MM.1S (cell line): ENCODE measurements around the gene ZBTB43.

ENCODE experiments used
- DNase-seq: peaks from one replicate; pipeline ENCODE4 v3.0.0-alpha.2; 2015
- H2AFZ ChIP-seq: fragments of 300-600 bp; sonication (generic); 2 replicates; pipeline ENCODE4 v1.6.0; 2016; ENCODE audit warnings: antibody characterized with exemption, low read length
- H3F3A ChIP-seq: fragments of 300-600 bp; sonication (generic); 2 replicates; pipeline ENCODE4 v1.6.1; 2016; ENCODE audit warnings: mild to moderate bottlenecking, antibody characterized with exemption, low read length, moderate library complexity, mixed read lengths; ENCODE audit not compliant: insufficient read depth
- H3K27ac ChIP-seq: fragments of 300-600 bp; sonication (generic); 2 replicates; pipeline ENCODE4 v1.5.1; 2016; ENCODE audit warnings: mild to moderate bottlenecking, low read length
- H3K27me3 ChIP-seq: fragments of 300-600 bp; sonication (generic); replicated peaks from 2 replicates; pipeline ENCODE4 v1.6.0; 2016; ENCODE audit warnings: low read length; ENCODE audit not compliant: insufficient read depth
- H3K36me3 ChIP-seq: fragments of 300-600 bp; sonication (generic); replicated peaks from 2 replicates; pipeline ENCODE4 v1.6.1; 2016; ENCODE audit warnings: mild to moderate bottlenecking, low read length, mixed read lengths; ENCODE audit not compliant: insufficient read depth
- H3K4me1 ChIP-seq: fragments of 300-600 bp; sonication (generic); 2 replicates; pipeline ENCODE4 v1.6.1; 2016; ENCODE audit warnings: low read length, mixed read lengths
- H3K4me2 ChIP-seq: fragments of 300-600 bp; sonication (generic); 2 replicates; pipeline ENCODE4 v1.6.0; 2016; ENCODE audit warnings: low read depth, low read length
- H3K4me3 ChIP-seq: fragments of 300-600 bp; sonication (generic); 2 replicates; pipeline ENCODE4 v1.5.1; 2016; ENCODE audit warnings: low read length, mixed read lengths
- H3K79me2 ChIP-seq: fragments of 300-600 bp; sonication (generic); 2 replicates; pipeline ENCODE4 v1.6.1; 2016; ENCODE audit warnings: mixed run types, low read length, mixed read lengths
- H3K9ac ChIP-seq: fragments of 300-600 bp; sonication (generic); 2 replicates; pipeline ENCODE4 v1.6.1; 2016; ENCODE audit warnings: low read length, mixed read lengths
- H3K9me2 ChIP-seq: fragments of 300-600 bp; sonication (generic); replicated peaks from 2 replicates; pipeline ENCODE4 v1.6.1; 2016; ENCODE audit warnings: mild to moderate bottlenecking, low read length, mixed read lengths; ENCODE audit not compliant: insufficient read depth
- H3K9me3 ChIP-seq: fragments of 300-600 bp; sonication (generic); replicated peaks from 2 replicates; pipeline ENCODE4 v1.6.1; 2016; ENCODE audit warnings: mild to moderate bottlenecking, low read length, mixed read lengths; ENCODE audit not compliant: insufficient read depth
- H4K20me1 ChIP-seq: fragments of 300-600 bp; sonication (generic); 2 replicates; pipeline ENCODE4 v1.6.1; 2016; ENCODE audit warnings: mild to moderate bottlenecking, low read length, moderate library complexity, mixed read lengths; ENCODE audit not compliant: insufficient read depth
- CTCF ChIP-seq: fragments of 300-600 bp; sonication (generic); IDR thresholded peaks from 2 replicates; pipeline ENCODE4 v1.5.1; 2016; ENCODE audit warnings: antibody characterized with exemption, low read length, mixed read lengths
- EZH2 ChIP-seq: fragments of 300-600 bp; sonication (generic); optimal IDR thresholded peaks from 2 replicates; pipeline ENCODE3; 2017; ENCODE audit warnings: low read depth, mild to moderate bottlenecking, antibody characterized with exemption, low read length, mixed read lengths
- EZH2phosphoT487 ChIP-seq: fragments of 300-600 bp; sonication (generic); IDR thresholded peaks from 2 replicates; pipeline ENCODE4 v1.6.1; 2018; ENCODE audit warnings: antibody characterized with exemption, low read length

ZBTB43 gene

GRCh38 chr9:126802318-126803059 lies 2.4 kb upstream of the ZBTB43 start:
- H3K79me2 ChIP-seq, result peaks cover 26% of the 10 kb centered on the region
- no peak overlapping the region for H3K9ac ChIP-seq
- no peaks in the 10 kb centered on the region for H3K36me3 ChIP-seq
- no peak overlapping the region for H2AFZ ChIP-seq
- TF ChIP-seq EZH2phosphoT487, result no peak
- no peak for TF ChIP-seq CTCF
- TF ChIP-seq EZH2, result no peak
- no peak for DNase-seq
- H3K27ac ChIP-seq, result no peak overlapping the region
- no peak overlapping the region for H3K4me2 ChIP-seq
- no peaks in the 10 kb centered on the region for H3K9me3 ChIP-seq
- H3K27me3 ChIP-seq, result no peaks in the 10 kb centered on the region
- H4K20me1 ChIP-seq, result no peaks in the 10 kb centered on the region
- H3K9me2 ChIP-seq, result no peaks in the 10 kb centered on the region
- H3K4me1 ChIP-seq, result peaks cover 9% of the 10 kb centered on the region; the same call in 1 of the 2 replicates
- peaks cover 15% of the 10 kb centered on the region for H3F3A ChIP-seq
- H3K4me3 ChIP-seq, result no peak overlapping the region

- H3K27ac ChIP-seq, result peak overlapping the region; percentile 90; the same call in 1 of the 2 replicates
- no peaks in the 10 kb centered on the region for H3K9me3 ChIP-seq
- peaks cover 9% of the 10 kb centered on the region; the same call in 1 of the 2 replicates for H3K4me1 ChIP-seq
- TF ChIP-seq CTCF (no peak), EZH2 (no peak), EZH2phosphoT487 (no peak)
- H3K27me3 ChIP-seq, result no peaks in the 10 kb centered on the region
- peaks cover 44% of the 10 kb centered on the region for H3K79me2 ChIP-seq
- H3F3A ChIP-seq, result peaks cover 15% of the 10 kb centered on the region
- peak overlapping the region; percentile 88 for H3K4me3 ChIP-seq
- H3K9ac ChIP-seq, result peak overlapping the region; percentile 92; the same call in 1 of the 2 replicates
- H3K4me2 ChIP-seq, result peak overlapping the region; percentile 64; the same call in 1 of the 2 replicates
- H2AFZ ChIP-seq, result peak overlapping the region; percentile 85
- no peaks in the 10 kb centered on the region for H3K9me2 ChIP-seq
- no peaks in the 10 kb centered on the region; the same call in 1 of the 2 replicates for H3K36me3 ChIP-seq
- H4K20me1 ChIP-seq, result no peaks in the 10 kb centered on the region
- DNase-seq, result no peak
These were observed 593 bp upstream of the ZBTB43 start for GRCh38 chr9:126804198-126804695.

- no peaks in the 10 kb centered on the region for H3K9me3 ChIP-seq
- TF ChIP-seq EZH2phosphoT487, result no peak
- TF ChIP-seq CTCF, result no peak
- no peak for TF ChIP-seq EZH2
- H3K27me3 ChIP-seq, result no peaks in the 10 kb centered on the region
- peak overlapping the region; percentile 92 for H3K9ac ChIP-seq
- H3K36me3 ChIP-seq, result peaks cover 3% of the 10 kb centered on the region; the same call in 1 of the 2 replicates
- peaks cover 58% of the 10 kb centered on the region for H3K79me2 ChIP-seq
- peak overlapping the region; percentile 90 for H3K27ac ChIP-seq
- peak overlapping the region; percentile 46; the same call in 1 of the 2 replicates for H2AFZ ChIP-seq
- peaks cover 9% of the 10 kb centered on the region; the same call in 1 of the 2 replicates for H3K4me1 ChIP-seq
- DNase-seq, result peak; percentile 87
- H4K20me1 ChIP-seq, result no peaks in the 10 kb centered on the region
- no peaks in the 10 kb centered on the region for H3K9me2 ChIP-seq
- peaks cover 15% of the 10 kb centered on the region for H3F3A ChIP-seq
- H3K4me2 ChIP-seq, result peak overlapping the region; percentile 82
- H3K4me3 ChIP-seq, result peak overlapping the region; percentile 88
These were observed 868 bp downstream of the ZBTB43 start for GRCh38 chr9:126805554-126806262.
